ENCODE data around the gene SWSAP1. TPM values are rescaled to one million over a fixed set of nuclear protein-coding genes. Genes with fewer than 3 reads are reported as not detected.
A peak's percentile ranks its signal among the peaks of the same experiment; 100 is the strongest.
"Not testable (repeated sequence)": the region's sequence is repeated elsewhere in the genome, so short reads cannot be mapped to it uniquely, and the experiment has no call there.

Gene SWSAP1
- polyA plus RNA-seq, 3 donors = 5.9 to 11.5 (median 8.7) TPM

DNA sequence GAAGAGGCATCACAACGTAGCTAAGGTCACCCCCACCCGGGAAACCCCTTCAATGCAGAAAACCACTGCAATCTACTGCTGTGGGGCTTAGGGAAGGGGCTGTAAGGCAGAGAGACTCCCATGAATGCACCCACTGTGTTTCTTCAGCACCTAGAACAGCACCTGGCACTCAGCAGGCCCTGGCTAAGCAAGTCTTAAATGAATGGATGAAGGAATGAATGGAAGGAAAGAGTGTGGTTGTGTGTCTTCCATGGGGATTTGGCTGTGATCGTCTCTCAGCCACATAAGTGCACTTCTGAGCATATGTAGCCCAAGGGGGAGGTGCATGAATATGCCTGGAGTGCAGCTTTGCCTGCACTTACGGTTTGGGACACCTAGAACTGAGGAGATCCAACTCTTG lies 25.3 kb upstream of the SWSAP1 start:
- H3K4me1 ChIP-seq (ENCODE audit: control insufficient read depth in 1 of 2, insufficient read depth in 2 of 2, low read length in 2 of 2) = peaks cover 23 to 32% of the 10 kb centered on the region in 2 donors
- peaks cover 32% of the 10 kb centered on the region for H3K79me2 ChIP-seq (ENCODE audit: insufficient read depth, low read length)
- Mint-ChIP-seq H3K4me1 (peaks cover 32% of the 10 kb centered on the region), H3K36me3 (peaks cover 24 to 34% of the 10 kb centered on the region in 2 donors), H3K27ac (no peak overlapping the region), H3K27me3 (ENCODE audit: low read depth in 3 of 3) (peaks cover 0 to 4% (median 0%) of the 10 kb centered on the region in 3 donors), H3K9me3 (peaks cover 9 to 12% (median 10%) of the 10 kb centered on the region in 7 donors), H3K4me3 (no peak overlapping the region)
- H3K9ac ChIP-seq (ENCODE audit: insufficient read depth, low read length, poor library complexity, severe bottlenecking) = no peak overlapping the region
- intact Hi-C loops (cut with micrococcal nuclease) = no loop called here
- no peak for TF ChIP-seq CTCF (IDR thresholded peaks at IDR 0.05)
- H3K27ac ChIP-seq (ENCODE audit: low read depth in 1 of 2, low read length in 2 of 2) = no peak overlapping the region
- 100% methylated on average over 2 of the region's 4 CpGs for WGBS (ENCODE audit: insufficient coverage)
- no peak overlapping the region for H2AFZ ChIP-seq (ENCODE audit: insufficient read depth, low read depth, low read length, poor library complexity, severe bottlenecking)
- no peak overlapping the region for H3K4me2 ChIP-seq (replicated peaks; ENCODE audit: extremely low read depth, low read length, poor library complexity, severe bottlenecking)
- H3K9me3 ChIP-seq (replicated peaks in 1 of 2; ENCODE audit: control insufficient read depth in 1 of 2, insufficient read depth in 1 of 2, low read length in 2 of 2) = peaks cover 4 to 11% of the 10 kb centered on the region in 2 donors
- H3K4me3 ChIP-seq (replicated peaks in 1 of 3; ENCODE audit: low read depth in 2 of 3, low read length in 3 of 3) = no peak overlapping the region
- H3K27me3 ChIP-seq (ENCODE audit: control insufficient read depth in 2 of 2, insufficient read depth in 2 of 2, low read length in 2 of 2) = no peaks in the 10 kb centered on the region
- H3K36me3 ChIP-seq (replicated peaks in 1 of 2; ENCODE audit: control insufficient read depth in 1 of 2, insufficient read depth in 2 of 2, low read length in 2 of 2) = peaks cover 0 to 16% of the 10 kb centered on the region in 2 donors
- DNase-seq = no peak
- H4K20me1 ChIP-seq (ENCODE audit: insufficient read depth, low read length) = no peaks in the 10 kb centered on the region

DNA sequence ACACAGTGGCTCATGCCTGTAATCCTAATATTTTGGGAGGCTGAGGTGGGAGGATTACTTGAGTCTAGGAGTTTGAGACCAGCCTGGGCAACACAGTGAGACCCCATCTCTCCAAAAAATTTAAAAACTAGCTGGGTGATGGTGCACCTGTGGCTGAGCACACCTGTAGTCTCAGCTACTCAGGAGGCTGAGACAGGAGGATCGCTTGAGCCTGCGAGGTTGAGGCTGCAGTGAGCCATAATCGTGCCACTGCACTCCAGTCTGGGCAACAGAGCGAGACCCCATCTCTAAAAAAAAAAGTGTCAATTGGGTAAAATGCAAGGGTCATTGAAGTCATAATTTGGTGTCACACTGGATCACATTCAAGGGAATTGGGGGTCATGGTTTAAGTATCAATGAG lies 20.4 kb upstream of the SWSAP1 start:
- peaks cover 0 to 28% of the 10 kb centered on the region in 2 donors for H3K36me3 ChIP-seq (replicated peaks in 1 of 2; ENCODE audit: control insufficient read depth in 1 of 2, insufficient read depth in 2 of 2, low read length in 2 of 2)
- DNase-seq; intact Hi-C loops (cut with micrococcal nuclease); H3K27ac ChIP-seq (ENCODE audit: low read depth in 1 of 2, low read length in 2 of 2); H3K27me3 Mint-ChIP-seq (ENCODE audit: low read depth in 3 of 3); H3K4me3 ChIP-seq (replicated peaks in 1 of 3; ENCODE audit: low read depth in 2 of 3, low read length in 3 of 3); H3K9me3 ChIP-seq (replicated peaks in 1 of 2; ENCODE audit: control insufficient read depth in 1 of 2, insufficient read depth in 1 of 2, low read length in 2 of 2); H3K4me3 Mint-ChIP-seq; H3K4me2 ChIP-seq (replicated peaks; ENCODE audit: extremely low read depth, low read length, poor library complexity, severe bottlenecking); H2AFZ ChIP-seq (ENCODE audit: insufficient read depth, low read depth, low read length, poor library complexity, severe bottlenecking); H3K27me3 ChIP-seq (ENCODE audit: control insufficient read depth in 2 of 2, insufficient read depth in 2 of 2, low read length in 2 of 2); H3K9ac ChIP-seq (ENCODE audit: insufficient read depth, low read length, poor library complexity, severe bottlenecking): not testable (repeated sequence)
- H4K20me1 ChIP-seq (ENCODE audit: insufficient read depth, low read length) = peaks cover 25% of the 10 kb centered on the region
- Mint-ChIP-seq H3K9me3 (peaks cover 6 to 10% (median 8%) of the 10 kb centered on the region in 7 donors), H3K4me1 (peaks cover 33% of the 10 kb centered on the region), H3K36me3 (peaks cover 33 to 59% of the 10 kb centered on the region in 2 donors), H3K27ac (peak overlapping the region in 2 of 7 donors; percentile 41 to 88)
- peaks cover 18 to 26% of the 10 kb centered on the region in 2 donors for H3K4me1 ChIP-seq (ENCODE audit: control insufficient read depth in 1 of 2, insufficient read depth in 2 of 2, low read length in 2 of 2)
- WGBS (ENCODE audit: insufficient coverage) = 100% methylated on average over 4 of the region's 4 CpGs
- peaks cover 14% of the 10 kb centered on the region for H3K79me2 ChIP-seq (ENCODE audit: insufficient read depth, low read length)

Data from CD14-positive monocyte (primary cell).